Astrocyte (in vitro differentiated cells and primary cell): ENCODE measurements around the gene RECQL5. TPM values are rescaled to one million over a fixed set of nuclear protein-coding genes. Genes with fewer than 3 reads are reported as not detected.

ENCODE experiments used
- DNase-seq: peaks from one replicate; pipeline ENCODE4 v3.0.0-alpha.2; 2010; ENCODE audit warnings: low read depth
- FAIRE-seq: peaks from 2 replicates; lab custom pipeline; 2011; peaks lifted over from hg19 to GRCh38; lab: Jason Lieb, UNC
- H2AFZ ChIP-seq: 2 replicates; pipeline ENCODE4 v1.6.0; 2012; ENCODE audit warnings: low read depth, low read length, inconsistent platforms
- H3K27ac ChIP-seq: 2 replicates; pipeline ENCODE4 v1.5.1; 2011; ENCODE audit warnings: low read depth, low read length, inconsistent platforms
- H3K27me3 ChIP-seq: 2 replicates; pipeline ENCODE4 v1.6.0; 2011; ENCODE audit warnings: low read length, inconsistent platforms; ENCODE audit not compliant: insufficient read depth
- H3K36me3 ChIP-seq: 2 replicates; pipeline ENCODE4 v1.5.1; 2011; ENCODE audit warnings: low read length, inconsistent platforms; ENCODE audit not compliant: insufficient read depth
- H3K4me1 ChIP-seq: 2 replicates; pipeline ENCODE4 v1.5.1; 2011; ENCODE audit warnings: low read length, inconsistent platforms; ENCODE audit not compliant: insufficient read depth
- H3K4me2 ChIP-seq: 2 replicates; pipeline ENCODE4 v1.6.0; 2012; ENCODE audit warnings: low read length, inconsistent platforms
- H3K4me3 ChIP-seq: 2 replicates; pipeline ENCODE4 v1.5.1; 2011; ENCODE audit warnings: low read depth, mild to moderate bottlenecking, low read length, inconsistent platforms; ENCODE audit not compliant: insufficient read depth
- H3K79me2 ChIP-seq: 2 replicates; pipeline ENCODE4 v1.6.0; 2012; ENCODE audit warnings: mild to moderate bottlenecking, low read length, inconsistent platforms; ENCODE audit not compliant: insufficient read depth
- H3K9ac ChIP-seq: 2 replicates; pipeline ENCODE4 v1.6.0; 2012; ENCODE audit warnings: mild to moderate bottlenecking, low read length, inconsistent platforms
- H3K9me3 ChIP-seq: 2 replicates; pipeline ENCODE4 v1.5.1; 2012; ENCODE audit warnings: low read depth, mild to moderate bottlenecking, low read length, inconsistent platforms; ENCODE audit not compliant: insufficient read depth
- H4K20me1 ChIP-seq: 2 replicates; pipeline ENCODE4 v1.6.0; 2012; ENCODE audit warnings: low read length, inconsistent platforms; ENCODE audit not compliant: insufficient read depth
- H3K27ac Mint-ChIP-seq: one replicate; pipeline ENCODE4 v1.8.0; 2021; ENCODE audit warnings: mild to moderate bottlenecking, mixed read lengths; ENCODE audit not compliant: unreplicated experiment
- H3K27me3 Mint-ChIP-seq: one replicate; pipeline ENCODE4 v1.8.0; 2021; ENCODE audit warnings: low read depth, mixed read lengths; ENCODE audit not compliant: unreplicated experiment
- H3K36me3 Mint-ChIP-seq: one replicate; pipeline ENCODE4 v1.8.0; 2021; ENCODE audit warnings: low read depth, mixed read lengths; ENCODE audit not compliant: unreplicated experiment
- H3K4me1 Mint-ChIP-seq: one replicate; pipeline ENCODE4 v1.8.0; 2021; ENCODE audit warnings: low read depth, mixed read lengths; ENCODE audit not compliant: unreplicated experiment
- H3K4me3 Mint-ChIP-seq: one replicate; pipeline ENCODE4 v1.8.0; 2021; ENCODE audit warnings: mild to moderate bottlenecking, moderate library complexity, mixed read lengths; ENCODE audit not compliant: unreplicated experiment
- H3K9me3 Mint-ChIP-seq: one replicate; pipeline ENCODE4 v1.8.0; 2021; ENCODE audit warnings: mild to moderate bottlenecking, mixed read lengths; ENCODE audit not compliant: unreplicated experiment
- EZH2 ChIP-seq: IDR thresholded peaks from 2 replicates; pipeline ENCODE4 v1.6.1; 2012; ENCODE audit warnings: mild to moderate bottlenecking, low read length, inconsistent platforms; ENCODE audit not compliant: insufficient read depth
- total RNA-seq: library from RNA; stranded (reverse); gene quantifications from 2 replicates; pipeline ENCODE4 v1.2.1, GENCODE V29; 2021
- TF ChIP-seq, protein P1 (sequence below): IDR thresholded peaks from 2 replicates; pipeline ENCODE4 v1.5.1; 2011; ENCODE audit warnings: low read depth, mild to moderate bottlenecking, inconsistent platforms, low read length, moderate library complexity; ENCODE audit not compliant: insufficient read depth

RECQL5 gene
- total RNA-seq, 1 donor from 2014 or later: 25.9 TPM

DNA sequence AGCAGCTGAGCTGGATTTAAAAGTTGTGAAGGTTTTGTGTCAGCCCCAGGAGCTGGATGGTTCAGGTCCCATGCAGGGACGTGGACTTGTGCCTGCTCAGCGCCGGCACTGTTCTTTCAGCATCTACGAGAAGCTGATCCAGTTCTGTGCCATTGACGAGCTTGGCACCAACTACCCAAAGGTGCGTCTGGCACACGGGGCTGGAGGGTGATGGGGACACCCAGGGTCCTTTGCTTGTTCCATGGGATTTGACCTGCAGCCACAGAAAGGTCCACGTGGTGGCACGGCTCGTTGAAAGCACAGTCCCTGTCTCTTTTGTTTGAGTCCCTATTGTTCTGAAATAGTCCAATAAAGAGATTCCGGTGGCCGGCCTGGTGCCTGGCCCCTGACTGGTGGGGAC lies 36.2 kb upstream of the RECQL5 start:
- FAIRE-seq (no peak), DNase-seq (no peak)
- no peak overlapping the region for H3K27ac Mint-ChIP-seq
- H3K4me3 Mint-ChIP-seq: no peak overlapping the region
- H3K27me3 Mint-ChIP-seq: no peaks in the 10 kb centered on the region
- H3K4me3 ChIP-seq: no peak overlapping the region
- H2AFZ ChIP-seq: no peak overlapping the region
- no peak overlapping the region for H3K9ac ChIP-seq
- H3K4me2 ChIP-seq: no peak overlapping the region
- H4K20me1 ChIP-seq: no peaks in the 10 kb centered on the region
- peaks cover 28% of the 10 kb centered on the region for H3K4me1 Mint-ChIP-seq
- H3K36me3 Mint-ChIP-seq: peaks cover 55% of the 10 kb centered on the region
- TF ChIP-seq EZH2: no peak
- no peaks in the 10 kb centered on the region for H3K9me3 Mint-ChIP-seq
- peaks cover 5% of the 10 kb centered on the region for H3K79me2 ChIP-seq
- H3K27ac ChIP-seq: no peak overlapping the region
- H3K36me3 ChIP-seq: peaks cover 49% of the 10 kb centered on the region
- H3K9me3 ChIP-seq: no peaks in the 10 kb centered on the region
- peaks cover 45% of the 10 kb centered on the region for H3K4me1 ChIP-seq
- H3K27me3 ChIP-seq: no peaks in the 10 kb centered on the region

DNA sequence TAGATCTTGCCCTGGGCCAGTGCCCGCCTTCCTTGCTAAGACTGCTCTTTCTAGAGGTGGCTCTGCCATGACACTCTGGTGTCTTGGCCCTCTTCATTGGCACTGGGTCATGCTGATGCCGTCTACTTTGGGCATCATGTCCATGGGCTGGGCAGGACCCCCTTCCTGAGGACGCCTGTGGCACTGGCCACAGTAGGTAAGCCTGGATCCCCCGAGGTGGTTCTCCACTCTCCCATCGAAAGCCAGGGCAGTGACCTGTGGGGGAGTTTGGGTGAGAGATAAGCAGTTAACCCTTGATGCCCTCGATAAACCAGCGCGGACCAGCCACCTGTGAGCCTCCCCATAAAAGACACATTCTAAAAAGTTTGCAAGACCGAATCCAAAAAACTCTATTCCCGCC lies 34.3 kb upstream of the RECQL5 start:
- no peak overlapping the region for H2AFZ ChIP-seq
- FAIRE-seq: no peak
- H3K27ac Mint-ChIP-seq: peak overlapping the region; percentile 96
- no peaks in the 10 kb centered on the region for H4K20me1 ChIP-seq
- no peak for DNase-seq
- H3K4me3 ChIP-seq: no peak overlapping the region
- H3K4me3 Mint-ChIP-seq: no peak overlapping the region
- H3K27ac ChIP-seq: peak overlapping the region; percentile 94
- H3K79me2 ChIP-seq: peaks cover 17% of the 10 kb centered on the region
- peaks cover 40% of the 10 kb centered on the region for H3K4me1 Mint-ChIP-seq
- no peaks in the 10 kb centered on the region for H3K9me3 Mint-ChIP-seq
- H3K4me2 ChIP-seq: peak overlapping the region; percentile 47
- no peaks in the 10 kb centered on the region for H3K9me3 ChIP-seq
- peaks cover 44% of the 10 kb centered on the region for H3K4me1 ChIP-seq
- TF ChIP-seq, protein P1, sequence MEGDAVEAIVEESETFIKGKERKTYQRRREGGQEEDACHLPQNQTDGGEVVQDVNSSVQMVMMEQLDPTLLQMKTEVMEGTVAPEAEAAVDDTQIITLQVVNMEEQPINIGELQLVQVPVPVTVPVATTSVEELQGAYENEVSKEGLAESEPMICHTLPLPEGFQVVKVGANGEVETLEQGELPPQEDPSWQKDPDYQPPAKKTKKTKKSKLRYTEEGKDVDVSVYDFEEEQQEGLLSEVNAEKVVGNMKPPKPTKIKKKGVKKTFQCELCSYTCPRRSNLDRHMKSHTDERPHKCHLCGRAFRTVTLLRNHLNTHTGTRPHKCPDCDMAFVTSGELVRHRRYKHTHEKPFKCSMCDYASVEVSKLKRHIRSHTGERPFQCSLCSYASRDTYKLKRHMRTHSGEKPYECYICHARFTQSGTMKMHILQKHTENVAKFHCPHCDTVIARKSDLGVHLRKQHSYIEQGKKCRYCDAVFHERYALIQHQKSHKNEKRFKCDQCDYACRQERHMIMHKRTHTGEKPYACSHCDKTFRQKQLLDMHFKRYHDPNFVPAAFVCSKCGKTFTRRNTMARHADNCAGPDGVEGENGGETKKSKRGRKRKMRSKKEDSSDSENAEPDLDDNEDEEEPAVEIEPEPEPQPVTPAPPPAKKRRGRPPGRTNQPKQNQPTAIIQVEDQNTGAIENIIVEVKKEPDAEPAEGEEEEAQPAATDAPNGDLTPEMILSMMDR: no peak
- peak overlapping the region; percentile 76 for H3K9ac ChIP-seq
- peaks cover 41% of the 10 kb centered on the region for H3K36me3 ChIP-seq
- H3K36me3 Mint-ChIP-seq: peaks cover 55% of the 10 kb centered on the region
- H3K27me3 Mint-ChIP-seq: no peaks in the 10 kb centered on the region
- no peaks in the 10 kb centered on the region for H3K27me3 ChIP-seq

DNA sequence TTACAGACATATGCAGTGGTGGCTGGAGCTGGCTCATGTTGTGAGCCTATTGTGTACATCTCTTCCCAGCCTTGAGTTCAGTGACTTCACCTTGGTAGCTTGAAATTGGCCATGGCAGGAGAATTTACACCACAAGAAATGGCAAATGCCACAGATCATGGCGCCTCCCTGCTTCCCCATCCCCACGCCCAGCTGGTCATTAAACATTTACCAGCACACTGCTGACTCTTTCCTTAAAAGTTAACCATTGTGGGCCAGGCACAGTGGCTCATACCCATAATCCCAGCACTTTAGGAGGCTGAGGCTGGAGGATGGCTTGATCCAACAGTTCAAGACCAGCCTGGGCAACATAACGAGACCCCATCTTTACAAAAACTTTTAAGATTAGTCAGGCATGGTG lies 31.7 kb upstream of the RECQL5 start:
- Histone ChIP-seq H3K27ac (no peak overlapping the region), H3K4me2 (no peak overlapping the region), H3K9ac (no peak overlapping the region), H3K79me2 (peaks cover 29% of the 10 kb centered on the region), H4K20me1 (no peaks in the 10 kb centered on the region), H3K9me3 (no peaks in the 10 kb centered on the region), H2AFZ (no peak overlapping the region), H3K4me1 (peaks cover 63% of the 10 kb centered on the region), H3K4me3 (no peak overlapping the region), H3K27me3 (no peaks in the 10 kb centered on the region), H3K36me3 (peaks cover 33% of the 10 kb centered on the region)
- H3K36me3 Mint-ChIP-seq: peaks cover 50% of the 10 kb centered on the region
- no peaks in the 10 kb centered on the region for H3K27me3 Mint-ChIP-seq
- DNase-seq (no peak), FAIRE-seq (no peak)
- TF ChIP-seq EZH2: no peak
- TF ChIP-seq, protein P1: no peak
- peaks cover 53% of the 10 kb centered on the region for H3K4me1 Mint-ChIP-seq
- H3K9me3 Mint-ChIP-seq: no peaks in the 10 kb centered on the region
- H3K27ac Mint-ChIP-seq: peak overlapping the region; percentile 7
- no peak overlapping the region for H3K4me3 Mint-ChIP-seq
